Skeletal muscle satellite cell (primary cell): ENCODE data around the gene CCIN.
"Not testable (repeated sequence)": the region's sequence is repeated elsewhere in the genome, so short reads cannot be mapped to it uniquely, and the experiment has no call there.

Source experiments
- H3K27me3 ChIP-seq: 2 replicates; pipeline ENCODE4 v1.7.0; 2013; ENCODE audit warnings: low read length; ENCODE audit not compliant: control insufficient read depth, insufficient read depth
- H3K36me3 ChIP-seq: 2 replicates; pipeline ENCODE4 v1.7.0; 2013; ENCODE audit warnings: mild to moderate bottlenecking, control low read depth, low read length; ENCODE audit not compliant: insufficient read depth
- H3K4me1 ChIP-seq: 2 replicates; pipeline ENCODE4 v1.7.0; 2013; ENCODE audit warnings: low read length; ENCODE audit not compliant: control insufficient read depth, insufficient read depth
- H3K4me2 ChIP-seq: 2 replicates; pipeline ENCODE4 v1.7.0; 2013; ENCODE audit warnings: mild to moderate bottlenecking, low read length
- H3K4me3 ChIP-seq: 2 replicates; pipeline ENCODE4 v1.7.0; 2013; ENCODE audit warnings: low read length
- H3K9ac ChIP-seq: 2 replicates; pipeline ENCODE4 v1.7.0; 2013; ENCODE audit warnings: mild to moderate bottlenecking, low read depth, low read length, moderate library complexity
- H3K9me3 ChIP-seq: replicated peaks from 2 replicates; pipeline ENCODE4 v1.7.0; 2013; ENCODE audit warnings: mild to moderate bottlenecking, control low read depth, low read length

Gene CCIN

DNA sequence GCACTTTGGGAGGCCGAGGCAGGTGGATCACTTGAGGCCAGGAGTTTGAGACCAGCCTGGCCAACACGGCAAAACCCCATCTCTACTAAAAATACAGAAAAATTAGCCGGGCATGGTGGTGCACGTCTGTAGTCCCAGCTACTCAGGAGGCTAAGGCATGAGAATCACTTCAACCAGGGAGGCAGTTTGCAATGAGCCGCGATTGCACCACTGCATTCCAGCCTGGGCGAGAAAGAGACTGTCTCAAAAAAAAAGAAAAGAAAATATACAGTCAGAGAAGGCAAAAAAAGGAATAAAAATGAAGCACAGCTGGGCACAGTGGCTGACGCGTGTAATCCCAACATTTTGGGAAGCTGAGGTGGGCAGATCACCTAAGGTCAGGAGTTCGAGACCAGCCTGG is 7.3 kb downstream of the CCIN start:
- not testable (repeated sequence) for H3K27me3 ChIP-seq, H3K36me3 ChIP-seq, H3K9me3 ChIP-seq, H3K4me2 ChIP-seq, H3K9ac ChIP-seq, H3K4me3 ChIP-seq, H3K4me1 ChIP-seq

DNA sequence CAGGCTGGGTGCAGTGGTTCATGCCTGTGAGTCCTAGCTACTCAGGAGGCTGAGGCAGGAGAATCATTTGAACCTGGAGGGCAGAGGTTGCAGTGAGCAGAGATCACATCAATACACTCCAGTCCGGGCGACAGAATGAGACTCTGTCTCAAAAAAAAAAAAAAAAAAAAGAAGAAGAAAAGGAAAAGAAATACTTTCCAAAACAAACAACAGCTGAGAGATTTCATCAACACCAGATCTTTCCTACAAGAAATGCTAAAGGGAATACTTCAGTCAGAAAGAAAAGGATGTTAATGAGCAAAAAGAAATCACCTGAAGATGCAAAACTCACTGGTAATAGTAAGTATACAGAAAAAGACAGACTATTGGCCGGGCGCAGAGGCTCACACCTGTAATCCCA is 8.4 kb downstream of the CCIN start:
- Histone ChIP-seq H3K4me2 (no peak overlapping the region), H3K27me3 (no peaks in the 10 kb centered on the region), H3K9ac (no peak overlapping the region)

GRCh38 chr9:36180243-36180642 is 11.1 kb downstream of the CCIN start:
- H3K36me3 ChIP-seq, H3K4me1 ChIP-seq, H3K4me3 ChIP-seq, H3K27me3 ChIP-seq, H3K4me2 ChIP-seq, H3K9me3 ChIP-seq, H3K9ac ChIP-seq: not testable (repeated sequence)

More for the DNA sequence above, 8.4 kb downstream of the CCIN start:
- no peaks in the 10 kb centered on the region for H3K36me3 ChIP-seq
- H3K9me3 ChIP-seq: no peaks in the 10 kb centered on the region
- no peaks in the 10 kb centered on the region for H3K4me1 ChIP-seq
- no peak overlapping the region for H3K4me3 ChIP-seq

GRCh38 chr9:36187414-36187813 is 18.2 kb downstream of the CCIN start:
- Histone ChIP-seq H3K4me3 (no peak overlapping the region), H3K36me3 (no peaks in the 10 kb centered on the region), H3K9me3 (no peaks in the 10 kb centered on the region), H3K27me3 (no peaks in the 10 kb centered on the region), H3K4me2 (no peak overlapping the region), H3K9ac (no peak overlapping the region), H3K4me1 (peaks cover 21% of the 10 kb centered on the region)

- H3K9ac ChIP-seq: no peak overlapping the region
- no peaks in the 10 kb centered on the region for H3K9me3 ChIP-seq
- H3K4me1 ChIP-seq: peaks cover 28% of the 10 kb centered on the region
- no peaks in the 10 kb centered on the region for H3K27me3 ChIP-seq
- no peak overlapping the region for H3K4me3 ChIP-seq
- no peak overlapping the region for H3K4me2 ChIP-seq
- no peaks in the 10 kb centered on the region for H3K36me3 ChIP-seq
These were observed 19.0 kb downstream of the CCIN start for GRCh38 chr9:36188212-36188611.

DNA sequence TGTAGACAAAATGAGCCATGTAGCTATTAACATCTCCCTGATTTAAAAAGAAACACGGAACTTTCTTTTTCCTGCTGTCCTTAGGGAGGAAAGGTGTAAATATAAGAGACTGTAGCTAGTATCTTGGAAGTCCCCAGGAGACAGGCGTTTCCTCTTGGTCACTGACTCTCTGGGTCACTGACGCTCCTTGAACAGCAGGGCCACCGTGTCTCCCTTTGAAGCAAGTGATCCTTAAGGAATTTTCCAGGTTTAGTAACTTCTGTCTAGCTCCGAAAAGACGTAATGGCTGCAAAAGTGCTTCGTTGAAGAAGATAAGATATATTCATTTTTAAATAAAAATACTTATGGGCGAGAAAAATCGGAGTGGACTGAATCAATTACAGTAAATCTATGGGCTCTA is 20.8 kb downstream of the CCIN start:
- peak overlapping the region; percentile 95 for H3K4me3 ChIP-seq
- H3K36me3 ChIP-seq: peaks cover 3% of the 10 kb centered on the region
- no peaks in the 10 kb centered on the region for H3K9me3 ChIP-seq
- peak overlapping the region; percentile 97 for H3K9ac ChIP-seq
- no peaks in the 10 kb centered on the region for H3K27me3 ChIP-seq
- peak overlapping the region; percentile 92 for H3K4me2 ChIP-seq
- peaks cover 42% of the 10 kb centered on the region for H3K4me1 ChIP-seq

DNA sequence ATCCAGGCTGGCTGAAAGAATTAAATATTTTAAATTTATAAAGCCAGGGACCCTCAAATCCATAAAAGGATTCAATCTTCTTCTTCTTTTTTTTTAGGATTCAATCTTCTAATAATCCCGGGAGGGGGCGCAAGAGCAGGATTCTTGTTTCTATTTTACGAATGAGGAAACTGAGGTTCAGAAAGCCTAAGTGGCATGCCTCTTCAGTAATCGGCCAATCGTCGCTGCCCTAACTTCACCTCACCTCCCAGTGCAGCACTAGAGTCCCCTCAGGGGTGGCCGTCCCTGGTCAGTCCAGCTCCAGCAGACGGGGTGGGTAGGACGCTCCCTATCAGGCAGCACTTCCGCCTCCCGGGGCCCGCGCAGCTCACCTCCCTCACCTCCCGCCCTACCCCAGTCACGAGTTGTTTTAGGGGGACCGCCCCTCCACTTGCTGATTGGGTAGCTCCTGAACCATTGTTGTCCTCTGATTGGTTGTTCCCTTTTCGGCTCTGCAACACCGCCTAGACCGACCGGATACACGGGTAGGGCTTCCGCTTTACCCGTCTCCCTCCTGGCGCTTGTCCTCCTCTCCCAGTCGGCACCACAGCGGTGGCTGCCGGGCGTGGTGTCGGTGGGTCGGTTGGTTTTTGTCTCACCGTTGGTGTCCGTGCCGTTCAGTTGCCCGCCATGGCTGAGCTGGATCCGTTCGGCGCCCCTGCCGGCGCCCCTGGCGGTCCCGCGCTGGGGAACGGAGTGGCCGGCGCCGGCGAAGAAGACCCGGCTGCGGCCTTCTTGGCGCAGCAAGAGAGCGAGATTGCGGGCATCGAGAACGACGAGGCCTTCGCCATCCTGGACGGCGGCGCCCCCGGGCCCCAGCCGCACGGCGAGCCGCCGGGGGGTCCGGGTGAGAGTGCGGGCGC is 21.5 kb downstream of the CCIN start, which contains the start of gene CLTA:
Gene CLTA, plus strand, starts transcription at position 534 of the 902 bp plus-strand sequence. Its CDS starts 136 bp downstream, at position 670.
- Histone ChIP-seq H3K9ac (peak within 1 kb of the TSS; percentile 97), H3K36me3 (peaks cover 8% of the 10 kb centered on the region), H3K9me3 (no peaks in the 10 kb centered on the region), H3K4me1 (peaks cover 42% of the 10 kb centered on the region), H3K4me2 (peak within 1 kb of the TSS; percentile 92), H3K27me3 (no peaks in the 10 kb centered on the region), H3K4me3 (peak within 1 kb of the TSS; percentile 95)

- Histone ChIP-seq H3K4me2 (peak overlapping the region; percentile 92), H3K36me3 (peaks cover 8% of the 10 kb centered on the region), H3K9ac (peak overlapping the region; percentile 97), H3K9me3 (no peaks in the 10 kb centered on the region), H3K4me3 (peak overlapping the region; percentile 95), H3K27me3 (no peaks in the 10 kb centered on the region), H3K4me1 (peaks cover 42% of the 10 kb centered on the region)
These were observed 22.1 kb downstream of the CCIN start for GRCh38 chr9:36191290-36191645.

GRCh38 chr9:36191686-36192085 is 22.5 kb downstream of the CCIN start:
- H3K9me3 ChIP-seq: no peaks in the 10 kb centered on the region
- peak overlapping the region; percentile 92 for H3K4me2 ChIP-seq
- H3K27me3 ChIP-seq: no peaks in the 10 kb centered on the region
- H3K36me3 ChIP-seq: peaks cover 8% of the 10 kb centered on the region
- peak overlapping the region; percentile 97 for H3K9ac ChIP-seq
- H3K4me3 ChIP-seq: peak overlapping the region; percentile 95
- H3K4me1 ChIP-seq: peaks cover 42% of the 10 kb centered on the region

- Histone ChIP-seq H3K9me3 (no peaks in the 10 kb centered on the region), H3K4me2 (peak overlapping the region; percentile 92), H3K27me3 (no peaks in the 10 kb centered on the region), H3K9ac (peak overlapping the region; percentile 97), H3K4me3 (peak overlapping the region; percentile 95), H3K36me3 (peaks cover 12% of the 10 kb centered on the region), H3K4me1 (peaks cover 40% of the 10 kb centered on the region)
These were observed 23.0 kb downstream of the CCIN start for GRCh38 chr9:36192196-36192595.

DNA sequence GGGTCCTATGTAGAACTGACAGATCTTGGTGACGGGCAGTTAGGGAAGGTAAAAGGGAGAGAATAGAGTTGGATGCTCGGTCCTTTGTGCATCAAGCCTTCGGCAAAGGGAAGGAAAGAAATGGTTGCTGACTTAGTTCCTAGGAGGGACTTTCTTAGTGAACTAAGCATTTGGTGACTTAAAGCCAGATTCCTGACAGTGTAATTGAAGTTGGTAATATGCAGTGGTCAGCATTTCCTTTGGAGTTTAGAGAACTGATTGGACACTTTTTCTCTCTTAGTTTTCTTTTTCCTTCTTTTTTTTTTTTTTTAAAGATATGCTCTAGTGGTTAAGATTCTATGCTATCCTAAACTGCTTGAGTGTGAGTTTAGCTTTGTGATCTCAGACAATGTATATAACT is 23.8 kb downstream of the CCIN start:
- Histone ChIP-seq H3K36me3 (peaks cover 19% of the 10 kb centered on the region), H3K27me3 (no peaks in the 10 kb centered on the region), H3K4me2 (peak overlapping the region; percentile 92), H3K4me3 (peak overlapping the region; percentile 95), H3K4me1 (peaks cover 32% of the 10 kb centered on the region), H3K9me3 (no peaks in the 10 kb centered on the region), H3K9ac (peak overlapping the region; percentile 97)
